Measurements from ENCODE around the gene PRKCSH.

DNA sequence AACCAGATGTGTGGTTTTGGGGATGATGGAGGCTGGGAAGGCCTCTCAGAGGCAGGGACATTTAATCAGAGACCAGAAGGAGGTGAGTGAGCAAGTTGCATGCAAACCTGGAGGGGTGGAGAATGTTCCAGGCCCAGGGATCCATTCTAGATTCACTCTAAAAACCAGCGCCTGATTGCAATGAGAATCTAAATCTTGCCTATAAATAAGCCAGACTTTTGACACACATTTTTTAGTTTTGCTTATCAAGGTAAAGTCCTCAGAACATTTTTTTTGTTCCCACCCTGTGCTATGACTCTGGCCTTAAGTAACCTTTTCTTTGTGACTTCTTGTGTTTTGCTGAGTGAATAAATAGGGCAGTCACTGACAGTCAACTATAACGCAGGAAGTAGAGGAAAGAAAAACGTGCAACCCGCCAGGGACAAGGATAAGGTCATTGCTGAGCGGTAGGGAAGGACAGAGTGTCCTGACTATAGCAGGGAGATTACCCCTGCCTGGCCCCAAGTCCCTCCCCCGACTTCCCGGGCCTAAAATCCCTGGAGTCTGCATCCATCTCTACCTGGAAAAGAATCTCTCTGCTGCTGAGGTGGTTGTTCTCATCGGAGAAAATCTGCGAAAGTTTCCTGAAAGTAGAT, 30.7 kb upstream of the PRKCSH start:
- TF ChIP-seq, protein P1, sequence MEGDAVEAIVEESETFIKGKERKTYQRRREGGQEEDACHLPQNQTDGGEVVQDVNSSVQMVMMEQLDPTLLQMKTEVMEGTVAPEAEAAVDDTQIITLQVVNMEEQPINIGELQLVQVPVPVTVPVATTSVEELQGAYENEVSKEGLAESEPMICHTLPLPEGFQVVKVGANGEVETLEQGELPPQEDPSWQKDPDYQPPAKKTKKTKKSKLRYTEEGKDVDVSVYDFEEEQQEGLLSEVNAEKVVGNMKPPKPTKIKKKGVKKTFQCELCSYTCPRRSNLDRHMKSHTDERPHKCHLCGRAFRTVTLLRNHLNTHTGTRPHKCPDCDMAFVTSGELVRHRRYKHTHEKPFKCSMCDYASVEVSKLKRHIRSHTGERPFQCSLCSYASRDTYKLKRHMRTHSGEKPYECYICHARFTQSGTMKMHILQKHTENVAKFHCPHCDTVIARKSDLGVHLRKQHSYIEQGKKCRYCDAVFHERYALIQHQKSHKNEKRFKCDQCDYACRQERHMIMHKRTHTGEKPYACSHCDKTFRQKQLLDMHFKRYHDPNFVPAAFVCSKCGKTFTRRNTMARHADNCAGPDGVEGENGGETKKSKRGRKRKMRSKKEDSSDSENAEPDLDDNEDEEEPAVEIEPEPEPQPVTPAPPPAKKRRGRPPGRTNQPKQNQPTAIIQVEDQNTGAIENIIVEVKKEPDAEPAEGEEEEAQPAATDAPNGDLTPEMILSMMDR (IDR thresholded peaks at IDR 0.05) = no peak
- TF ChIP-seq ZFX (IDR thresholded peaks at IDR 0.05; ENCODE audit: borderline replicate concordance) = no peak

All from 22Rv1 (cell line).